Caco-2 (cell line): ENCODE results near the gene FBLN7. TPM values are rescaled to one million over a fixed set of nuclear protein-coding genes. Genes with fewer than 3 reads are reported as not detected.

ENCODE experiments used
- BruUV-seq: library from RNA; stranded (reverse); fragments of 400-500 nt; replicated peaks from 2 replicates; lab custom pipeline; 2021; lab: Mats Ljungman, UMichigan
- CTCF ChIA-PET: fragments of 300-600 bp; sonication (Branson Sonifier 250); formaldehyde crosslinking; loops from one replicate; lab custom pipeline; 2022; ENCODE audit warnings: antibody characterized with exemption; lab: Charles Lee
- POLR2A ChIA-PET: fragments of 300-600 bp; sonication (Branson Sonifier 250); formaldehyde crosslinking; loops from one replicate; lab custom pipeline; 2022; ENCODE audit warnings: antibody characterized with exemption; lab: Charles Lee
- DNase-seq, 2 experiments: peaks; one replicate each; pipeline versions ENCODE4 v3.0.0 to v3.0.0-alpha.2; 2020 to 2022
- H3K27me3 ChIP-seq: replicated peaks from 2 replicates; pipeline ENCODE4 v1.6.0; 2011; ENCODE audit warnings: low read length; ENCODE audit not compliant: control insufficient read depth, insufficient read depth
- H3K36me3 ChIP-seq: 2 replicates; pipeline ENCODE4 v1.5.1; 2011; ENCODE audit warnings: low read length; ENCODE audit not compliant: control insufficient read depth, insufficient read depth
- H3K4me1 ChIP-seq: fragments of 250-450 bp; sonication (Bioruptor Pico); 2 replicates; pipeline ENCODE4 v1.5.1; 2020; ENCODE audit warnings: mild to moderate bottlenecking
- H3K4me3 ChIP-seq: 2 replicates; pipeline ENCODE4 v1.5.1; 2011; ENCODE audit warnings: low read depth, mild to moderate bottlenecking, control low read depth, low read length
- H3K9me3 ChIP-seq: fragments of 250-450 bp; sonication (Bioruptor Pico); 2 replicates; pipeline ENCODE4 v1.5.1; 2020; ENCODE audit warnings: mild to moderate bottlenecking, moderate library complexity
- H3K27ac Mint-ChIP-seq: one replicate; pipeline ENCODE4 v1.8.0; 2022; ENCODE audit warnings: mixed read lengths; ENCODE audit not compliant: unreplicated experiment
- H3K27me3 Mint-ChIP-seq: one replicate; pipeline ENCODE4 v1.8.0; 2022; ENCODE audit warnings: mixed read lengths; ENCODE audit not compliant: insufficient read depth, unreplicated experiment
- H3K36me3 Mint-ChIP-seq: one replicate; pipeline ENCODE4 v1.8.0; 2022; ENCODE audit warnings: mild to moderate bottlenecking, mixed read lengths; ENCODE audit not compliant: insufficient read depth, unreplicated experiment
- H3K4me1 Mint-ChIP-seq: one replicate; pipeline ENCODE4 v1.8.0; 2022; ENCODE audit warnings: low read depth, mixed read lengths; ENCODE audit not compliant: unreplicated experiment
- H3K4me3 Mint-ChIP-seq: one replicate; pipeline ENCODE4 v1.8.0; 2022; ENCODE audit warnings: mild to moderate bottlenecking, moderate library complexity, mixed read lengths; ENCODE audit not compliant: unreplicated experiment
- H3K9me3 Mint-ChIP-seq: one replicate; pipeline ENCODE4 v1.8.0; 2022; ENCODE audit warnings: mixed read lengths; ENCODE audit not compliant: unreplicated experiment
- CTCF ChIP-seq, 2 experiments: fragments of 200-600 bp in 1 of 2; IDR thresholded peaks; 1 replicate in 1 of 2; 2 replicates in 1 of 2; pipeline versions ENCODE4 v1.5.1 to v1.8.0; 2011 to 2022; ENCODE audit warnings: antibody characterized with exemption in 1 of 2, control low read depth in 1 of 2, inconsistent platforms in 1 of 2, low read depth in 1 of 2, low read length in 1 of 2, mild to moderate bottlenecking in 1 of 2, moderate library complexity in 1 of 2; ENCODE audit not compliant: insufficient read depth in 1 of 2, severe bottlenecking in 1 of 2, unreplicated experiment in 1 of 2
- intact Hi-C: fragments of 100-400 bp; cut with micrococcal nuclease; formaldehyde crosslinking; loops from one replicate; pipeline ENCODE4 v1.10.0; 2022; ENCODE audit not compliant: unreplicated experiment
- total RNA-seq: library from RNA; stranded (reverse); gene quantifications from 2 replicates; pipeline ENCODE4 v1.2.3, GENCODE V29; 2022

Gene FBLN7
- total RNA-seq, 1 experiment from 2014 or later = 0.59 TPM

- peaks cover 5% of the 10 kb centered on the region for H3K36me3 Mint-ChIP-seq
- no peak overlapping the region for H3K27ac Mint-ChIP-seq
- no TSS peak for BruUV-seq
Observed at GRCh38 chr2:112150447-112150846, 12.3 kb downstream of the FBLN7 start.

GRCh38 chr2:112150851-112151250 is 12.7 kb downstream of the FBLN7 start:
- BruUV-seq = no TSS peak
- Histone ChIP-seq H3K4me3 (no peak overlapping the region), H3K4me1 (no peaks in the 10 kb centered on the region), H3K9me3 (no peaks in the 10 kb centered on the region), H3K27me3 (no peaks in the 10 kb centered on the region), H3K36me3 (no peaks in the 10 kb centered on the region)
- Mint-ChIP-seq H3K27me3 (peaks cover 5% of the 10 kb centered on the region), H3K27ac (no peak overlapping the region), H3K36me3 (peaks cover 5% of the 10 kb centered on the region), H3K4me3 (no peak overlapping the region), H3K9me3 (no peaks in the 10 kb centered on the region), H3K4me1 (no peaks in the 10 kb centered on the region)
- no peak for TF ChIP-seq CTCF (IDR thresholded peaks at IDR 0.05; ENCODE audit: insufficient read depth in 1 of 2, low read depth in 1 of 2, low read length in 1 of 2, severe bottlenecking in 1 of 2, unreplicated experiment in 1 of 2)
- POLR2A ChIA-PET = no interaction called here
- DNase-seq = no peak
- intact Hi-C loops = no loop called here
- CTCF ChIA-PET = no interaction called here

More at GRCh38 chr2:112150447-112150846, 12.3 kb downstream of the FBLN7 start:
- Histone ChIP-seq H3K4me3 (no peak overlapping the region), H3K9me3 (no peaks in the 10 kb centered on the region), H3K4me1 (no peaks in the 10 kb centered on the region), H3K27me3 (no peaks in the 10 kb centered on the region), H3K36me3 (no peaks in the 10 kb centered on the region)
- no peaks in the 10 kb centered on the region for H3K4me1 Mint-ChIP-seq
- ChIA-PET CTCF (no interaction called here), POLR2A (no interaction called here)
- no peaks in the 10 kb centered on the region for H3K9me3 Mint-ChIP-seq
- no peak for TF ChIP-seq CTCF (IDR thresholded peaks at IDR 0.05; ENCODE audit: insufficient read depth in 1 of 2, low read depth in 1 of 2, low read length in 1 of 2, severe bottlenecking in 1 of 2, unreplicated experiment in 1 of 2)
- no peak overlapping the region for H3K4me3 Mint-ChIP-seq
- DNase-seq = no peak
- intact Hi-C loops = no loop called here
- peaks cover 5% of the 10 kb centered on the region for H3K27me3 Mint-ChIP-seq

GRCh38 chr2:112151271-112151670 is 13.1 kb downstream of the FBLN7 start:
- Histone ChIP-seq H3K4me1 (no peaks in the 10 kb centered on the region), H3K36me3 (no peaks in the 10 kb centered on the region), H3K4me3 (no peak overlapping the region), H3K27me3 (no peaks in the 10 kb centered on the region), H3K9me3 (no peaks in the 10 kb centered on the region)
- no TSS peak for BruUV-seq
- DNase-seq = no peak
- intact Hi-C loops = no loop called here
- ChIA-PET CTCF (no interaction called here), POLR2A (no interaction called here)
- no peak overlapping the region for H3K27ac Mint-ChIP-seq
- peaks cover 5% of the 10 kb centered on the region for H3K36me3 Mint-ChIP-seq
- peaks cover 5% of the 10 kb centered on the region for H3K27me3 Mint-ChIP-seq
- no peaks in the 10 kb centered on the region for H3K4me1 Mint-ChIP-seq
- H3K9me3 Mint-ChIP-seq = no peaks in the 10 kb centered on the region
- no peak overlapping the region for H3K4me3 Mint-ChIP-seq
- no peak for TF ChIP-seq CTCF (IDR thresholded peaks at IDR 0.05; ENCODE audit: insufficient read depth in 1 of 2, low read depth in 1 of 2, low read length in 1 of 2, severe bottlenecking in 1 of 2, unreplicated experiment in 1 of 2)
